Testis (tissue), 2 donors: Measurements from ENCODE around the gene NSA2.

Experiments
- CTCF ChIP-seq, 3 experiments: fragments of 450-650 bp in 2 of 3; fragments of 200-600 bp in 1 of 3; sonication (generic) in 1 of 3; IDR thresholded peaks; one replicate each; pipeline ENCODE4 v1.5.1; 2016 to 2019; ENCODE audit warnings: antibody characterized with exemption in 3 of 3, mild to moderate bottlenecking in 2 of 3, moderate library complexity in 1 of 3
- POLR2A ChIP-seq: fragments of 450-650 bp; IDR thresholded peaks from one replicate; pipeline ENCODE4 v1.6.1; 2017; ENCODE audit warnings: antibody characterized with exemption, mild to moderate bottlenecking, moderate library complexity

DNA sequence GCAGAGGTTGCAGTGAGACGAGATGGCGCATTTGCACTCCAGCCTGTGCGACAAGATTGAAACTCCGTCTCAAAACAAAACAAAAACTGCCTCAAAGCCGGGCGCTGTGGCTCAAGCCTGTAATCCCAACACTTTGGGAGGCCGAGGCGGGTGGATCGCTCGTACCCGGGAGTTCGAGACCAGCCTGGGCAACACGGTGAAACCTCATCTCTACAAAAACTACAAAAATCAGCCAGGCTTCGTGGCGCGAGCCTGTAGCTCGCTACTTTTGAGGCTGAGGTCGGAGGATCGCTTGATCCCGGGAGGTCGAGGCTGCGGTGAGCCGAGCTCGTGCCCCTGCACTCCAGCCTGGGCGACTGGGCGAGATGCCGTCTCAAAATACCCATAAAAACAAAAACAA is 1.1 kb upstream of the NSA2 start:
- no peak for TF ChIP-seq CTCF (IDR thresholded peaks at IDR 0.05)
- TF ChIP-seq POLR2A = no peak
